ENCODE data around the gene TMEFF2.

The TMEFF2 gene

DNA sequence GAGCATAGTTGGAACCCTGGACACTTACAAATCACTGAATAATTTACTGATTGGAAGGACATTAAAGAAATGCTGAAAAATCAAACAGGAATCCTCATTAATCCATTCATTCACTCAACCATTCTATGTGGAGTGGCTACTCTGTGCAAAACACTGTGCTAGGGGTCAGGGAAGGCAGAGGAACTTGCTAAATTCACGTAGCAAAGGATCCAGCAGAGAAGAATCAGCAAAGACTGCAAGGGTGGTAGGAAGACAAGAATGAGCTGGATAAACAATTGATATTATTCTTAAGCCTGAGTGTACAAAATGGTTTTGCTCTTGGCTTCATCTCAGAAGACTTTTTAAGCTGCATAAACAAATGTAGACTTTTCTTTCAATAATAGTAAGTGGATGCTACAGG, 183.5 kb downstream of the TMEFF2 start:
- DNase-seq, result no peak

DNA sequence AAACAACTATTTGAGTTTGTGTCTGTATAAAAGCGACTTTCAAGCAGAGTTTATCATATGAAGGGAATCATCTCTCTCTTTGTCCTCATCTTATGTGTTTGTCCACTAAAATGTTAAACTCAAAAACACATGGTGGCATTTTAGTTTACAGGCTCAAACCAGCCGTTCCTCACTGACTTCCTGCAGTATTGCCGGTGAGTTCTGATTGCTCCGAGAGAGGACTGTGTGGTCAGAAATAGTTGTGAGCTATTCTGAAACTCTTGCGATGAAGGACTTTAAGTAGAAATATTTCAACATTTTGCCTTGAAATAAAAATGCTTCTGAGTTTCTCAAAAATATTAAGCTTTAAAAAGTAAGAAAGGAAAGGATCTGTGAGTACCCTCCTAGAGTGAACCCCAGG, 184.7 kb downstream of the TMEFF2 start:
- DNase-seq, result no peak

DNA sequence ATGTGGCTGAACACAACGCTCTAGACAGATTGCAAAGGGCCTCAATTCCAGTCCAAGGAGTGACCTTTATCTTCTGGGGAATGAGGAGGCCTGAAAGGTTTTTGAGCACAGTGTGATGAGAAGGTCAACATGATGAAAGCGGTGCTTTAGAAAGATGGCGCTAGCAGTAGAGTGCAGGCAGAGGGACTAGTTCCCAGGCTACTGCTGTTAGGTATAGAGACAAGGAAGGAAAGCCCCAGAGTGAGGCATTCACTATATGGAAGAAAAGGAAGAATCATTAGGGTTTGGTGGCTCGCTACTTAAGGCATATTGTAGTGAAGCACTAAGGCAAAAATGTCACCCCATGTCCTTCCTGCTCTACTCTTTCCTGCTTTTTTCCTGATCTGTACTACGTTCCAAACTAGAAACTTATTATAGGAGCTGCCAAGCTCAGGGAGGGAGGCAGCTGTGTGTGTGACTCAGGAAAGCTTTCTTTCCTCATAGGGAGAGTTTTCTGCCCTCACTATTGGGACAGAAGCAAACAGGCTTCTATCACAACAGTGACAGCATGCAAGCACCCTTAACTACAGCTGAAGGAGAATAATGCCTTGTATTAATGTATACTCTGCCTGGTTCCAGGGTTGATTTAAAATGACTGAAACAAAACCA, 187.0 kb downstream of the TMEFF2 start:
- DNase-seq, result no peak

DNA sequence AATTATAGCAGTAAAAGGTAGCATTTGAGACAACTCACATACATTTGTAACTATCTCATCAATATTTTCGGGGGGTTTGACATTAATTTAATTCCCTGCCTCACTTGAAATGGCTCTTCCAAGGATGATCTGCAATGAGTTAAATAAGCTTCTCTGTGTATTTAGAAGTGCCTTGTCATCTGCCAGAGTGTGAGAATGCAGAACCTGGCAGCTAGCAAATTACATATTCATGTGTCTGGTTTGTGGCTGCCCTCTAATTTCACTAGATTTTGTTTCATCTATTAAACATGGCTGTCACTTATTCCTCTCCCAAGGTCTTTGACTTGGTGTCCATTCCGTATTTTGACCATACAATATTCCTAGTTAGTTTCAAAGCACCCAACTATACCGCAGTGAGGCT, 189.5 kb downstream of the TMEFF2 start:
- DNase-seq, result no peak

- no peak for DNase-seq
Observed at GRCh38 chr2:192004188-192004963, 190.4 kb downstream of the TMEFF2 start.

DNA sequence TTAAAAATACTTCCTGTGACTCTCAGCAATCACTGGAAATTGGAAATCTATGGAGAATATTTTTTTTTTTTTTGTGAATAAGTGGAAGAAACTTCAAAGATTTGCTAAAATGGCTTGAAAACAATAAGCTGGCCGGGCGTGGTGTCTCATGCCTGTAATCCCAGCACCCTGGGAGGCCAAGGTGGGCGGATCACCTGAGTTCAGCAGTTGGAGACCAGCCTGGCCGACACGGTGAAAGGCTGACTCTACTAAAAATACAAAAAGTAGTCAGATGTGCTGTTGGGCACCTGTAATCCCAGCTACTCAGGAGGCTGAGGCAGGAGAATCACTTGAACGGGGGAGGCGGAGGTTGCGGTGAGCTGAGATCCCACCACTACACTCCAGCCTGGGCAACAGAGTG, 192.3 kb downstream of the TMEFF2 start:
- no peak for DNase-seq

DNA sequence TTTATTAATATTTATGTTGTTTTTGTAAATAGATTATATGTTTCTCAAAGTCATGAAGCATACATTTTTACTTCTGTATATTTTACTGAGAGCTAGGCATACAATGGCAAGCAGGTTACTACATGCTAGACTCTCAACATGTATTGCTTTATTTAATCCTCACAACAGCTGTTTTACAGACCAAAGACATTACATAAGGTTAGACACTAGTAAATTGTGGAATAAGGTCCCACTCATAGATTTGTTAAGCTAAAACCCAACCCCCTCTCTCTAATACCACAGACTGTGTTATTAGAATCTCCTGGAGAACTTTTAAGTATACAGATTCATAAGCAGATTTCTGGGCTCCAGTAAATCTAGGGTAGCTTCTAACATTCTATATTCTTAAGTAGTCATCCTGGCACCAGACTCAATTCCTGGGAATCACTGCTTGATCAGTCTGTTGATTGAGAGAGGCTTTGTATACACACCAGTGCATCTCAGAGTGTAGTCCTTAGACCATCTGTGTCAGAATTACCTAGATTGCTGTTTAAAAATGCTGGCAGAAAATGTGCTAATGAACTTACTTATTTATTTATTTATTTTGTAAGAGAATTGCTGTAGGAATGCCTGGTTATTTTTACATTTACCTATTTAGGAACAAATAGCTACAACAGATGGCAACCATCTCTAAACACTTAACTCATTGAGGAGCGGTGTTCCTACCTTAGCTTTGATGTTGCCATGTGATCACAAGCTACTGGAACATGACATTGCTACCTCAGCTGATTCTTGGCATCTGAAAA, 194.3 kb downstream of the TMEFF2 start:
- DNase-seq, result no peak

GRCh38 chr2:191999101-191999841, 195.5 kb downstream of the TMEFF2 start:
- no peak for DNase-seq

- DNase-seq, result no peak
Observed at GRCh38 chr2:191995285-191995684, 199.4 kb downstream of the TMEFF2 start.

GRCh38 chr2:191994749-191995148, 200.0 kb downstream of the TMEFF2 start:
- DNase-seq, result no peak

- no peak for DNase-seq
Observed at GRCh38 chr2:191991442-191991841, 203.3 kb downstream of the TMEFF2 start.

DNA sequence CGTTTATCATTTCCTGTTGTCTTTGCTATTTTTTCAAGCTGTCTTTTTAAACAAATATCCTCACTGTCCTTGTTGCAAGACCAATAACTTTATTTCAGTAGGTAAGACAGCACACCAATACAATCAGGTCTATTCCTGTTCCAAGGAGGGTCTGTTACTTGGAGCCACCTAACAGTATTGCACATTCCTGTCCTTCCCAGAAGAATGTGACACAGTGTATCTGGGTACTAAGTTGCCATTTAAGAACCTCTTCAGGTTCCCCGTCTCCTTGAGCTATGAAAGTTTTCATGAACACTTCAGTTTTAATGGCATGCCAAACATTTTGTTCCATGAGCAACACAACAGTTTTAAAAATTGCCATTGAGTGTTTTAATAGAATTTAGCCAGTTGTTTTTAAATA, 209.0 kb downstream of the TMEFF2 start:
- no peak for DNase-seq

DNA sequence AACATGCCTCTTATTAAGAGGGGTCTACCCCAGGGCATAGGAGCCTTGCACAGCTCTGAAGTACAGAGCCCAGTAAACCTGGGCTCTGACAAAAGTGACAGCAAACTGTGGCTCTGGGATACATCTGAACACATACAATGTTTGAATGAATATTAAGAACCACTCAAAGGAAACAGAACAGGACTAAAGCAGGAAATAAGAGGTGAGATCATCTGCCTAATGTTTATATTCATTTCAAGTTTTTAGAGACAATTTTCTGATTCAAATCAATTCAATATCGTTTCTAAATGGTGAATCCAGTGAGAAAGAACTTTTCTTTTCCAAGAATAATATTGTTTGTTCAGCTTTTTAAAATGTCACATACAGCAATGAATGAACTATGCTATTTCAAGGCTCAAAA, 211.1 kb downstream of the TMEFF2 start:
- no peak for DNase-seq

- no peak for DNase-seq
Observed at GRCh38 chr2:191983186-191983585, 211.5 kb downstream of the TMEFF2 start.

DNA sequence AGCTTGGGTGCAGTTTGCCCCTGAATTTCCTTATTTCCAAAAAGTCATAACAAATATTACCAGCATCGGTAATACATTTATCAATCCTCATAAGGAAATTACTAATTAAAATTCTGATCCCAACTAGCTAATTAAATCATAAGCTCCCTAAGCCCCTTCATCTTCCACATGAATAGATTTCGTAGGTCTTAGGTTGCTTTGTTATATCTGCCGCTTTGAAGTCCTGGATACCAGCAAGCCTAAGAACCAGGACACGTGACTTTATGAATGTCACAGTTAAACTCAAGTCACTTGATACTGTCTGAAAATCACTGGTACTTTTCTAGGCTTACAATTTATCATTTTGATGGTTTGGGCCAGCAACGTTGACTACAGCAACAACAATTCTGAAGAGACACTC, 213.0 kb downstream of the TMEFF2 start:
- DNase-seq, result no peak

DNA sequence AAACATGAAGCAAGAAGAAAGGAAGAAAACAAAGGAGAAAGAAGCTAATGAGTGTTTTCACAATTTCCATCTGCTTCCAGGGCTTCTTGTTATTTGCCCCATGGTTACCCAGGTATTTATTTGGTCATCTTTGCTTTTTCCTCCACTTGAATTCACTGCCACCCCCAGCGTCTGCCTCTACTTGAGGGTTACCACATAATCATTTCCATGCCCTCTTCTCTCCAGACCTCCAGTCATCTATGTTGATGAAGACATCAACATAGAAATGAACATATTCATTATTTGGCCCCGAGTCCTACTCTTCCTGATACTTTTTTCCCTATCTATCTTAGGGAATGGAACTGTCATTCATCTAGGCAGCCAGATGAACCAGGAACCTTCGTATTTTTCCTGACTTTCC, 214.2 kb downstream of the TMEFF2 start:
- no peak for DNase-seq

GRCh38 chr2:191979221-191979730, 215.5 kb downstream of the TMEFF2 start:
- no peak for DNase-seq

GRCh38 chr2:191977754-191978153, 217.0 kb downstream of the TMEFF2 start:
- DNase-seq, result no peak

DNA sequence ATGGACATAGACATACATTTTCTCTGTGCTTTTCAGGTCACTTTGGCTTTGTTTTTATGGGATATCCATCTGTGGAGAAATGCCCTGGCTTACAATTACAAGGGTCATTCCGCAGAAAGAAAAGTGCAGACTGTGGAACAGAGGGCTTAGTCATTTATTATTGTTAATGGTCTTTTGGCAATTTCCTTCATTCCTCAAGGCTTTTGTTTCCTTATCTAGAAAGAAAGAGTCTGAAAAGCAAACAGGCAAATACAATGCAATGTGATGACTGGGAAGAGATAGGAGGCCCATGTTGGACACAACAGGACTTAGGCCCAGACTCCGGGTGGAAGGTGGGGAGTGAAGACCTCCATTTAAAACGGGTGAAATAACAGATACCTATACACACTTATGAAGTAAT, 218.3 kb downstream of the TMEFF2 start:
- no peak for DNase-seq

GRCh38 chr2:191974676-191975075, 220.1 kb downstream of the TMEFF2 start:
- no peak for DNase-seq

DNA sequence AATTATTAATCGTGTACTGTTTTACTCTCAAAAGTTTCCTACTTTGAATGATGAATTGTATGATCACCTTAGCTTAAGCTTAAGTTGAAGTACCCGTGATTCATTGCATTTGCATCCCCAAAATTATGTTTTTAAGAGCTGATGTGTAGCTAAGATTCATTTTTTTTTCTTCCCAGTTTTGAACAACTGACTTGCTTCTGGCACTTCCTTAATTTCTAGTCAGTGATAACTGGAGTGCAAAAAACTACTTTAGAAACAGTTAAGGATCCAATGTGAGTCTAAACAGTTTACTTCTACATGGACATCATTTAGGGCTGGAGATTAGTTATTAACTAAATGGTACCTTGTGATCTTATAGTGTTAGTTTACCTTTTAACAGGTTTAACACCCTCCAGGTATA, 223.9 kb downstream of the TMEFF2 start:
- DNase-seq, result no peak

GRCh38 chr2:191968120-191968519, 226.6 kb downstream of the TMEFF2 start:
- DNase-seq, result no peak

- no peak for DNase-seq
Observed at GRCh38 chr2:191965733-191966132, 229.0 kb downstream of the TMEFF2 start.
